ENCODE data around the gene REEP1.

DNA sequence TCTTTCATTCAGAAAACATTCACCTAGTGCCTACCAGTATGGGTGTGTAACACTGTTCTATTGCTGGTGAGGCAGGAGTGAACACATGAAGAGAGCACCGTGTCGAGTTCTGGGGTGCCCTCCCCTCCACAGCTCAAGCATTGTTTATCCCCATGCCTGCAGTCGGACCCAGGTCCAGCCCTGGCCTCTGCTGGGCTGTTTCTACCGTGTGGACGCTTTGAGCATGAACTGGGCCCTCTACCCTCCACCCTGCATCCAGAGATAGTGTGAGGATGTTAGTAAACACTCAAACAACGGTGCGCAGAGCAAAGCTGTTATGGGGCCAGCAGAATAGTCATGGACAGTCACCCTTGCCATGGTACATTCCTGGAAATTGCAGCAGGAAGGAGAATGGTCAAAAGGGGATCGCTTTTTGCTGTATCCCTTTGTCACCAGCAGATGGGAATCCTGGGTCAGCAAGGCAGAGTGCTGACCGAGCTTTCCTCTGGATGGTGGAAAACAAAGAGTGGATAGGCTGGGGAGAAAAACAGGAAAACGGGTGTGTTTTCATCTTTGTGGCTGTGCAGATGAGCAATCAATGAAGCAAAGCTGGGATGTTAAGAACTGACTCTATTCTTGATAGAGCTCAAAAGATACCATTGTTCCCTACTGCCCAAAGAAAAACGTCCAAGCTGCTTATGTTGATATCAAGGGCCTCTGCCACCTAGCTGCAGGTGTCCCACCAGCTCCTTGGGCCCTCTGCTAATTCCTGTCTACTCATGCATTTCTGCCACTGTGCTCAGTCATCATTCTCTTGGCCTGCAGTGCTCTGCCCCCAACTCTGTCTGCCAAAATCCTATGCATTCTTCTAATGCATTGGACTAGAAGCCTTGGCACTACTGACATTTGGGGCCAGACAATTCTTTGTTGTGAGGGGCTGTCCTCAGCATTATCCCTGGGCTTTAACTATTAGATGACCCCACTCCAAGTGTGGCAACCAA, 38.7 kb downstream of the REEP1 start:
- TF ChIP-seq POLR2AphosphoS5 (IDR thresholded peaks at IDR 0.05): no peak
- TF ChIP-seq, protein P1, sequence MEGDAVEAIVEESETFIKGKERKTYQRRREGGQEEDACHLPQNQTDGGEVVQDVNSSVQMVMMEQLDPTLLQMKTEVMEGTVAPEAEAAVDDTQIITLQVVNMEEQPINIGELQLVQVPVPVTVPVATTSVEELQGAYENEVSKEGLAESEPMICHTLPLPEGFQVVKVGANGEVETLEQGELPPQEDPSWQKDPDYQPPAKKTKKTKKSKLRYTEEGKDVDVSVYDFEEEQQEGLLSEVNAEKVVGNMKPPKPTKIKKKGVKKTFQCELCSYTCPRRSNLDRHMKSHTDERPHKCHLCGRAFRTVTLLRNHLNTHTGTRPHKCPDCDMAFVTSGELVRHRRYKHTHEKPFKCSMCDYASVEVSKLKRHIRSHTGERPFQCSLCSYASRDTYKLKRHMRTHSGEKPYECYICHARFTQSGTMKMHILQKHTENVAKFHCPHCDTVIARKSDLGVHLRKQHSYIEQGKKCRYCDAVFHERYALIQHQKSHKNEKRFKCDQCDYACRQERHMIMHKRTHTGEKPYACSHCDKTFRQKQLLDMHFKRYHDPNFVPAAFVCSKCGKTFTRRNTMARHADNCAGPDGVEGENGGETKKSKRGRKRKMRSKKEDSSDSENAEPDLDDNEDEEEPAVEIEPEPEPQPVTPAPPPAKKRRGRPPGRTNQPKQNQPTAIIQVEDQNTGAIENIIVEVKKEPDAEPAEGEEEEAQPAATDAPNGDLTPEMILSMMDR (IDR thresholded peaks at IDR 0.05): peak in 1 of 4 experiments; percentile 29
